Psoas muscle (tissue), 8 donors: Measurements from ENCODE around the gene SLC30A3. TPM values are rescaled to one million over a fixed set of nuclear protein-coding genes. Genes with fewer than 3 reads are reported as not detected.

ENCODE experiments used
- ATAC-seq, 4 donors: fragments of 200-7000 bp; cut with Tn5 transposase; one replicate each; pipeline ENCODE4 v1.9.1; 2020; ENCODE audit warnings: moderate library complexity in 3 of 4, mild to moderate bottlenecking in 2 of 4
- DNase-seq, 2 donors: peaks; one replicate each; pipeline ENCODE4 v3.0.0-alpha.2; 2020
- H3K27ac ChIP-seq: fragments of 200-600 bp; one replicate; pipeline ENCODE4 v1.8.0; 2022
- H3K27me3 ChIP-seq, 3 donors: fragments of 200-600 bp in 1 of 3; one replicate each; pipeline versions ENCODE4 v1.6.1 to v1.8.0; 2013 to 2022; ENCODE audit warnings: low read length in 2 of 3, mild to moderate bottlenecking in 2 of 3, moderate library complexity in 1 of 3; ENCODE audit not compliant: insufficient read depth in 3 of 3
- H3K36me3 ChIP-seq, 2 donors: fragments of 200-600 bp in 1 of 2; one replicate each; pipeline versions ENCODE4 v1.6.1 to v1.8.0; 2013 to 2022; ENCODE audit warnings: low read depth in 1 of 2, mild to moderate bottlenecking in 1 of 2, moderate library complexity in 1 of 2; ENCODE audit not compliant: insufficient read depth in 1 of 2
- H3K4me1 ChIP-seq: fragments of 200-600 bp; one replicate; pipeline ENCODE4 v1.8.0; 2022
- H3K4me3 ChIP-seq: fragments of 200-600 bp; one replicate; pipeline ENCODE4 v1.8.0; 2022; ENCODE audit warnings: mild to moderate bottlenecking
- H3K9me3 ChIP-seq: fragments of 200-600 bp; one replicate; pipeline ENCODE4 v1.8.0; 2022
- whole genome bisulfite sequencing, 3 donors: extraction: QIAGEN DNeasy Blood & Tissue Kit; methylation state at CpG; one replicate each; pipeline versions ENCODE4 v1.1.6 to v1.1.7; 2013; 5-methylcytosine and 5-hydroxymethylcytosine counted together
- intact Hi-C, 2 donors: fragments of 100-400 bp; cut with DNase I; formaldehyde crosslinking; loops; one replicate each; pipeline versions ENCODE4 v1.11.0 to v1.14.2; 2022
- polyA plus RNA-seq, 3 donors: library from polyadenylated mRNA; stranded (reverse); fragments of 200-250 nt; gene quantifications; one replicate each; pipeline ENCODE4 v1.2.3, GENCODE V29; 2013
- total RNA-seq, 4 donors: library from RNA; stranded (reverse); fragmentation: NEBNext Ultra II Directional in 2 of 4; extraction: Animal tissue kit (Norgen Biotek cat#: 25700) in 2 of 4; gene quantifications; one replicate each; pipeline versions ENCODE4 v1.2.1 to v1.2.4, GENCODE V29; 2021 to 2023
- TF ChIP-seq, protein P1 (sequence below): fragments of 200-600 bp; IDR thresholded peaks from one replicate; pipeline ENCODE4 v1.8.0; 2022; ENCODE audit warnings: antibody characterized with exemption
- donor health status: healthy with polysubstance abuse.
- donor health status: DM: no; HTN: no; CAD: no; lungs with moderate emphysema.
- donor health status: Bipolar disorder and iron deficiency.
- donor health status: healthy.
- donor health status: DM: yes; HTN: yes; CAD: no.
- donor health status: DM: no; HTN: no; CAD: no.
- donor health status: DM: no; HTN: no; CAD: no.
- donor health status: DM: yes; HTN: yes; CAD: no.

The SLC30A3 gene
- total and polyA plus RNA-seq, 7 donors: 0.03 to 0.92 (median 0.13) TPM; not detected in 1

DNA sequence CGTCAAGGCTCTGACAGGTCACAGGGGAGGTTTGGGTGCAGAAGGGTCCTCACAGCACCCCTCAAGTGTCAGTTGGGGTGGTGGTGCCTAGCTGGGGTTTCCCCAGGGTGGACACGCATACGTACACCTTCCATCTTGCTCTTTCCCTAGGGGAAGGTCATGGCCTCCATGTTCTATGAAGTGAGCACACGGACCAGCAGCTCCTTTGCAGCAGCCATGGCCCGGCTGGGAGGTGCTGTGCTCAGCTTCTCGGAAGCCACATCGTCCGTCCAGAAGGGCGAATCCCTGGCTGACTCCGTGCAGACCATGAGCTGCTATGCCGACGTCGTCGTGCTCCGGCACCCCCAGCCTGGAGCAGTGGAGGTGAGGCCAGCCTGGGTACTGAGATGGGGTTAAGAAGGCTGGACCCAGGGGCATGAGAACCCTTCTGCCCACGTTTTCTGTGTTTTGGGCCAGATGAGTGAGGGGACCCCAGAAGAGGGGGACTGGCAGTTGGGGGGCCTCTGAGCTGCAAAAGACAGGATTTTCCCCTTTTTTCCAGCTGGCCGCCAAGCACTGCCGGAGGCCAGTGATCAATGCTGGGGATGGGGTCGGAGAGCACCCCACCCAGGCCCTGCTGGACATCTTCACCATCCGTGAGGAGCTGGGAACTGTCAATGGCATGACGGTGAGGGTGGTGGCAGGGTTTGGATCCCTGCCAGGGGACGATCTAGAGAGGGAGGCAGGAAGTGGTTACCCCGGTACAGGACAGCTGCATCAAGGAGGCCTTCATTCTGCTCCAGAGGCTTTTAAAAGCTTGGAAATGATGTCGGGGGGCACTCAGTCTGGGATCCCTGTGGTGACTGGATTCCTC is 20.9 kb downstream of the SLC30A3 start:
- intact Hi-C loops: no loop called here
- Histone ChIP-seq H3K27me3 (no peaks in the 10 kb centered on the region), H3K9me3 (no peaks in the 10 kb centered on the region), H3K4me3 (no peak overlapping the region), H3K4me1 (no peaks in the 10 kb centered on the region), H3K36me3 (peaks cover 4 to 80% of the 10 kb centered on the region in 2 donors), H3K27ac (no peak overlapping the region)
- ATAC-seq (no peak), DNase-seq (peak in 1 of 2 donors; percentile 37)
- TF ChIP-seq, protein P1, sequence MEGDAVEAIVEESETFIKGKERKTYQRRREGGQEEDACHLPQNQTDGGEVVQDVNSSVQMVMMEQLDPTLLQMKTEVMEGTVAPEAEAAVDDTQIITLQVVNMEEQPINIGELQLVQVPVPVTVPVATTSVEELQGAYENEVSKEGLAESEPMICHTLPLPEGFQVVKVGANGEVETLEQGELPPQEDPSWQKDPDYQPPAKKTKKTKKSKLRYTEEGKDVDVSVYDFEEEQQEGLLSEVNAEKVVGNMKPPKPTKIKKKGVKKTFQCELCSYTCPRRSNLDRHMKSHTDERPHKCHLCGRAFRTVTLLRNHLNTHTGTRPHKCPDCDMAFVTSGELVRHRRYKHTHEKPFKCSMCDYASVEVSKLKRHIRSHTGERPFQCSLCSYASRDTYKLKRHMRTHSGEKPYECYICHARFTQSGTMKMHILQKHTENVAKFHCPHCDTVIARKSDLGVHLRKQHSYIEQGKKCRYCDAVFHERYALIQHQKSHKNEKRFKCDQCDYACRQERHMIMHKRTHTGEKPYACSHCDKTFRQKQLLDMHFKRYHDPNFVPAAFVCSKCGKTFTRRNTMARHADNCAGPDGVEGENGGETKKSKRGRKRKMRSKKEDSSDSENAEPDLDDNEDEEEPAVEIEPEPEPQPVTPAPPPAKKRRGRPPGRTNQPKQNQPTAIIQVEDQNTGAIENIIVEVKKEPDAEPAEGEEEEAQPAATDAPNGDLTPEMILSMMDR: no peak
- 83 to 87% (median 84%) methylated on average over 24 of the region's 24 CpGs for WGBS, 3 donors

DNA sequence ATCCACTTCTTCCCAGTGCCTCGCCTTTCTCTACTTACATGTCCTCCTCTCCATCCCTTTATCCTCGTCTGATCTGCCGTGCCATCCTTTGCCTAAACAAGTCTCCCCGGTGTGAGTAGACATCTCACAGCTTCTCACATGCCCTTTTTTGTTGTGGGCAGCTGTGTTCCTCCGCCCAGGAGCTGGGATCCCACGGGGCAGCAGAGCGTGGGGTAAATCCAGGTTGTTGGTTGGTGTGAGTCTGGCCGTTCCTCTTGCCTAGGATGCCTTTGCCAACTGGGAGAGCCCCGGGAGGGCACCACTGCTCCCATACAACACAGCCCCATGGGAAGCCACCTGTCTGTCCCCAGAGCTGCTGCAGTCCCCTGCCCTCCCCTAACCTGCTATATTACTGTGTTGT is 22.4 kb downstream of the SLC30A3 start:
- WGBS, 3 donors: 81 to 84% (median 83%) methylated on average over 9 of the region's 9 CpGs
- Histone ChIP-seq H3K9me3 (no peaks in the 10 kb centered on the region), H3K27ac (no peak overlapping the region), H3K4me1 (no peaks in the 10 kb centered on the region), H3K4me3 (no peak overlapping the region), H3K36me3 (peaks cover 7 to 96% of the 10 kb centered on the region in 2 donors), H3K27me3 (no peaks in the 10 kb centered on the region)
- peak in 1 of 2 donors; percentile 22 for DNase-seq
- TF ChIP-seq, protein P1: no peak
- intact Hi-C loops: no loop called here
- no peak for ATAC-seq

DNA sequence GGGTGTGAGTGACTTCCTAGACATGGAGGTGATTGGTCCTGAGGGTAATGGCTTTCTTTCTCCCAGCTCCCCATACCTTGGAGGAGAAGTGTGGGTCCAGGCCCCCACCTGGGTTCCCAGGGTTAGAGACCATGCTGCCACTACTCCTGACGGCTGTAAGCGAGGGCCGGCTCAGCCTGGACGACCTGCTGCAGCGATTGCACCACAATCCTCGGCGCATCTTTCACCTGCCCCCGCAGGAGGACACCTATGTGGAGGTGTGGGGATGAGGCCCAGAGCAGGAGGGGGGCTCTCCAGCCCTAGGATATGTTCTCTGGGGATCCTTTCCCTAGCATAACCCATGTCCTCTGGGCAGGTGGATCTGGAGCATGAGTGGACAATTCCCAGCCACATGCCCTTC is 23.9 kb downstream of the SLC30A3 start:
- DNase-seq (peak in 1 of 2 donors; percentile 23), ATAC-seq (no peak)
- Histone ChIP-seq H3K36me3 (peaks cover 7 to 100% of the 10 kb centered on the region in 2 donors), H3K9me3 (no peaks in the 10 kb centered on the region), H3K4me1 (no peaks in the 10 kb centered on the region), H3K27ac (no peak overlapping the region), H3K27me3 (no peaks in the 10 kb centered on the region), H3K4me3 (no peak overlapping the region)
- 95 to 97% (median 96%) methylated on average over 8 of the region's 8 CpGs for WGBS, 3 donors
- intact Hi-C loops: no loop called here
- TF ChIP-seq, protein P1: no peak

DNA sequence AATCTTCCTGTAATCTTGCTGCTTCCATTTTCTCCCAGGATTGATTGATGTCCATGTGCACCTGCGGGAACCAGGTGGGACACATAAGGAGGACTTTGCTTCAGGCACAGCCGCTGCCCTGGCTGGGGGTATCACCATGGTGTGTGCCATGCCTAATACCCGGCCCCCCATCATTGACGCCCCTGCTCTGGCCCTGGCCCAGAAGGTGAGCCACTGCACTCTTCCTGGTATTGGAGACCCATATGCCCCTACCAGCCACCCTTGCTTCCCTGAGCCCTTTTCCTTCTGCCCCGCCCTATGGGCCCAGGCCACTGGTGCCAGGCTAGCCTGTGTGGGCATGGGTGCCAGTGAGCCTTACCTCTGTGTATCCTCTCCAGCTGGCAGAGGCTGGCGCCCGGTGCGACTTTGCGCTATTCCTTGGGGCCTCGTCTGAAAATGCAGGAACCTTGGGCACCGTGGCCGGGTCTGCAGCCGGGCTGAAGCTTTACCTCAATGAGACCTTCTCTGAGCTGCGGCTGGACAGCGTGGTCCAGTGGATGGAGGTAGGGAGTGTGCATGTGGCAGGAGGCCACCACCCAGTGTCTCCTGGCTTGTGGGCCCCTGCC is 25.4 kb downstream of the SLC30A3 start:
- Histone ChIP-seq H3K4me1 (no peaks in the 10 kb centered on the region), H3K27me3 (no peaks in the 10 kb centered on the region), H3K27ac (no peak overlapping the region), H3K4me3 (no peak overlapping the region), H3K36me3 (peaks cover 10 to 100% of the 10 kb centered on the region in 2 donors), H3K9me3 (no peaks in the 10 kb centered on the region)
- ATAC-seq (no peak), DNase-seq (peak in 1 of 2 donors; percentile 41)
- TF ChIP-seq, protein P1: no peak
- 95 to 97% (median 95%) methylated on average over 15 of the region's 15 CpGs for WGBS, 3 donors
- intact Hi-C loops: no loop called here
